Measurements from ENCODE around the gene LRMDA. TPM values are rescaled to one million over a fixed set of nuclear protein-coding genes. Genes with fewer than 3 reads are reported as not detected.

Gene LRMDA
- total RNA-seq, 3 donors from 2014 or later = 9.4 to 14.9 (median 10.3) TPM

GRCh38 chr10:75803816-75804552, 372.6 kb downstream of the LRMDA start:
- no peaks in the 10 kb centered on the region for H3K36me3 ChIP-seq (ENCODE audit: low read depth)
- no peak for TF ChIP-seq CTCF (IDR thresholded peaks at IDR 0.05)
- no peaks in the 10 kb centered on the region for H3K4me1 ChIP-seq (ENCODE audit: low read depth)
- ATAC-seq (no peak), DNase-seq (no peak)
- no peak overlapping the region for H3K4me3 ChIP-seq
- H3K9me3 ChIP-seq = no peaks in the 10 kb centered on the region
- intact Hi-C loops (cut with DNase I, micrococcal nuclease) = no loop called here

- no peak for DNase-seq
- H3K4me3 ChIP-seq = no peak overlapping the region
Measured at GRCh38 chr10:75806186-75806585, 374.8 kb downstream of the LRMDA start.

GRCh38 chr10:75807456-75807855, 376.0 kb downstream of the LRMDA start:
- H3K4me1 ChIP-seq (ENCODE audit: low read depth) = no peaks in the 10 kb centered on the region
- no peaks in the 10 kb centered on the region for H3K9me3 ChIP-seq
- intact Hi-C loops (cut with DNase I, micrococcal nuclease) = no loop called here
- no peak overlapping the region for H3K4me3 ChIP-seq
- no peaks in the 10 kb centered on the region for H3K36me3 ChIP-seq (ENCODE audit: low read depth)
- ATAC-seq = no peak
- no peak for DNase-seq
- TF ChIP-seq CTCF (IDR thresholded peaks at IDR 0.05) = no peak

More at GRCh38 chr10:75806186-75806585, 374.8 kb downstream of the LRMDA start:
- intact Hi-C loops (cut with DNase I, micrococcal nuclease) = no loop called here
- ATAC-seq = no peak
- no peaks in the 10 kb centered on the region for H3K9me3 ChIP-seq
- no peaks in the 10 kb centered on the region for H3K36me3 ChIP-seq (ENCODE audit: low read depth)
- H3K4me1 ChIP-seq (ENCODE audit: low read depth) = no peaks in the 10 kb centered on the region
- no peak for TF ChIP-seq CTCF (IDR thresholded peaks at IDR 0.05)

DNA sequence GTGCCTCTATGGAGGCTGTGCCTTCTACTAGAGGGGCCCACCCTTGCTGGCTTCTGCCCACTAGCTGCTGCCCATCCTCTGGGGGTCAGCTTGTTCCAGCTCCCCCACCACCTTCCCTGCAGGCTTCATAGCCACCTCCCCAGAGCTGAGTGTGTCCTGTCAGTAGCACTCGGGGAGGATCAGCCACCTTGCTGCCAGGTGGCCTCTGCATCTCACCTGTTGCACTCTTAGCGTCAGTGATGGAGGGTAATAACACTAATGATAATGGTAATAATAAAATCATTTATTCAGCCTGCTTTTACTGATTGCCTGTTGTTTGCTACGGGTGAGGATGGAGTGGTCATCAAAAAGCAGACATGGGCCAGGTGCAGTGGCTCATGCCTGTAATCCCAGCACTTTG, 377.6 kb downstream of the LRMDA start:
- intact Hi-C loops (cut with DNase I, micrococcal nuclease) = no loop called here
- Histone ChIP-seq H3K4me3 (no peak overlapping the region), H3K4me1 (ENCODE audit: low read depth) (no peaks in the 10 kb centered on the region), H3K36me3 (ENCODE audit: low read depth) (no peaks in the 10 kb centered on the region), H3K9me3 (no peaks in the 10 kb centered on the region)
- no peak for ATAC-seq
- TF ChIP-seq CTCF (IDR thresholded peaks at IDR 0.05) = no peak
- DNase-seq = no peak

DNA sequence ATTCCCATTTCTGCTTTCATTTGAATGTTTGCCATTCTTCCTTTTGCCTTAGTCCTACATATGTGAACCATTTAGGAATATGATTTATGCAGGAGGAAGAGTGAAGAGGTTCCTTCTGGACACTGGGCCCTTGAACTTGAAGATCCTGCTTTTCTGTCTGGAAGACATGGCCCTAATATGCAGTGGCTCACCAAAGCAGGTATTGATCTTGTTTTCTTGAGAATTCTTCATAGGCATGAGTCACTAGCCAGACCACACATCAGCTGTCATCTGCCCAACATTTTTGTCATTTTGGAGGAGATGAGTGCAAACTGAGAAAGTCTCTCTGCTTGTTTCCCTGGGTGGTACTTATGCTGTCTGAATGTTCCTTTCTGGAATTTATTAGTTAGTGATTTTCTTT, 382.6 kb downstream of the LRMDA start:
- no peak for TF ChIP-seq CTCF (IDR thresholded peaks at IDR 0.05)
- Histone ChIP-seq H3K4me1 (ENCODE audit: low read depth) (no peaks in the 10 kb centered on the region), H3K36me3 (ENCODE audit: low read depth) (no peaks in the 10 kb centered on the region), H3K4me3 (no peak overlapping the region), H3K9me3 (no peaks in the 10 kb centered on the region)
- intact Hi-C loops (cut with DNase I, micrococcal nuclease) = no loop called here
- ATAC-seq (no peak), DNase-seq (no peak)

Data from mucosa of descending colon (tissue), 3 donors.